ENCODE data around the gene DHCR24.
A peak's percentile ranks its signal among the peaks of the same experiment; 100 is the strongest.

DHCR24 gene

GRCh38 chr1:54864460-54865208 is 22.4 kb downstream of the DHCR24 start:
- DNase-seq = no peak

- no peak for DNase-seq
These were observed 23.7 kb downstream of the DHCR24 start for GRCh38 chr1:54863267-54863665.

DNA sequence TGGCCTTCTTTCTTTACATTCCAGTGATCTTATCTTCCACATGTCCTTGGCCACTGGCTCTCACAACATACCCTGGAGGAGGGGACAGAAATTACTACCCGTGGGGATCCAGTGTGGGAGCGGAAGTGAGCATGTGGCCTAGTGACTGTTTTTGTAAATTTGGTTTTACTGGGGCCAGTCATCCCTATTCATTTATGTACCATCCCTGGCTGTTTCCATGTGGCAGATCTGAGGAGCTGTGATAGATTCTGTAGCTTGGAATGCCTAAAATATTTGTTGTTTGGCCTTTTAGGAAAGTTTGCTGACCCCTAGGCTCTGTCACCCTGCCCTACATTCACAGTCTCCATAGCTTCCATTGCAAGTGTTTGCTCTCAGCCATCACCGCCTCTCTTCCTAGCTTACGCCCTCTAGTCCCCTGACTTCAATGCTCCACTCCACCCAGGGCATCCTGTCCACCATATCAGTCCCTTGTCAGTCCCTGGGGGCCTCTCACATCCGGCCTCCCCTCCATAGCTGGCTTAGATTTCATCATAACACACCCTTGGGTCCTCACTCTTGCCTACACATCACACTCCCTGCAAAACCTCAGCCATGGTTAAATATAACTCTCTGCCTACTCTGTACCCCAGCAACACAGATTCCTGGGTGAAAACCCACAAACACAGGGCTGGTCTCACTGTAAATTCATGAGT is 25.8 kb downstream of the DHCR24 start:
- no peak for DNase-seq

DNA sequence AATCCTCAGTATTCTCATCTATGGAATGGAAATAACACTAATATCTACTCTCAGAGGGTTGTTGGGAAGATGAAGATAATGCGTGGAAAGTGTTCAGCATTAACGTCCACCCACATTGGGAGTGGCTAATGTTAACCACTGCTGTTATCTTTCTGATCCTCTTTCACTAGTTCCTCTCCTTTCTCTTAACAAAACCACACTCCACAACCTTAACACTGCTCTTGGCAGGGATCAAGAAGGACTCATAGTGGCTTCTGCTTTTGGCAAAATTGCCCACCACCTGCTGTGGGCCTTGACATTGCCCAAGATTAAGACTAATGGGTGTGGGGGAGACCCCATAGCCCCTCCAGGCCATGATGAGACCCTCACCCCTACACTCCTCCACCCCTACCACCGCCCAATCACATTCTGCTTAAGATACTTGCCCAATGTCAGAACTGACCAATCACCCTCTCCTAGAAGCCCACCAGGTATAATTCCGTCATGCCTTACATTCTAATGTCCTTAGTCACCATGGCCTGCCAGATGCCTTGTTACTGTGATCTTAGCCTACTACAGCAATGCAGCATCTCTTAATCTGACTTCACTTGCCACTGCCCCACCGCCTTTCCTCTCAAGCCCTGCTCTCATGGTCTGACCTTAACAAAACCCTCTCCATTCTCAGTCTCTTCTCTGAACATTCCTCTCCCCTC is 27.1 kb downstream of the DHCR24 start:
- DNase-seq = no peak

- no peak for DNase-seq
These were observed 29.0 kb downstream of the DHCR24 start for GRCh38 chr1:54857746-54858561.

DNA sequence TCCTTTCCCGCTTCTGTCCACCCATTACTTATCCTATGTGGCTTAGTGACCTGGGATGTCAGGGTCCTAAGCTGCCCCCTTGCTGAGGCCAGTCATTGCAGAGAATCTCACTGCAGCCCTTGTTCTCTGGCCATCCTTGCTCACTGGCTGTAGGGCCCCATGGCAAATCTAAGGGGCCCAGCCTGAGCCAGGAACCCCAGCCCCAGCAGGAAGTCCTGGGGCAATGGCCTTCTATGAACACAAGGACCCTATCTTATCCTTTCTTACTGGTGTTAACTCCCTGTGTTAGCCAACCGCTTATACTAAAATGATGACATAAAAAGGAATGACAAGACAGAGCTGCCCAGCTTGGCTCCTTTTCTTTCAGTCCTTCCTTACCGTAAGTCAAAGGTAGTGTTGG is 29.9 kb downstream of the DHCR24 start:
- DNase-seq = no peak

DNA sequence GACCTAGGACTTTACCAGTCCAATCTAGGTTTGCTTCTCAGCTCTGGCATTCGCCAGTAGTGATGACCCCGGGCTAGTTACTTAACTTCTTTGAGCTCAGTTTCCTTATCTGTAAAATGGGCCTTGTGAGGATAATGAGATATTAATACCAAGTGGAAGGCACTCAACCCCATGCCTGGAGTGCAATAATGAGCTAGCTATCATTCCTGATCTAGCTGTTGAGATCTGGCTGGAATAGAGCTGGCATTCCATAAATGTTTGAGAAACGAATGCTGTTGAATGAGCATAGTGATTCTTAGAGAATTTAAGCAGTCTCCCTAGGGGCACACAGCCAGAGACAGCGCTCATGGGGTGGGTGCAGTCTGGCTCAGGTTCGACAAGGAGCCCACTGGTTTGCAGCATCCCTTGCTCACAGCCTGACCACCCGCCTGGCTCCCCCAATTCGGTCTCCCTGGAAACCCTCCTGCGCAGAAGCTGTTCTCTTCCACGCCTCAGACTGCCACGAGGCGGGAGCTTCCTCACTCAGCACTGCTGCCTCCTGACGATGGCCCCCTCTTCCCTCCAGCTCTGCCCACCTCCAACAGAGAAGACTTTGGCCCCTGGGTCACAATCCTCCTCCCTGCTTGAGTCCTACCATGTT is 32.5 kb downstream of the DHCR24 start:
- no peak for DNase-seq

DNA sequence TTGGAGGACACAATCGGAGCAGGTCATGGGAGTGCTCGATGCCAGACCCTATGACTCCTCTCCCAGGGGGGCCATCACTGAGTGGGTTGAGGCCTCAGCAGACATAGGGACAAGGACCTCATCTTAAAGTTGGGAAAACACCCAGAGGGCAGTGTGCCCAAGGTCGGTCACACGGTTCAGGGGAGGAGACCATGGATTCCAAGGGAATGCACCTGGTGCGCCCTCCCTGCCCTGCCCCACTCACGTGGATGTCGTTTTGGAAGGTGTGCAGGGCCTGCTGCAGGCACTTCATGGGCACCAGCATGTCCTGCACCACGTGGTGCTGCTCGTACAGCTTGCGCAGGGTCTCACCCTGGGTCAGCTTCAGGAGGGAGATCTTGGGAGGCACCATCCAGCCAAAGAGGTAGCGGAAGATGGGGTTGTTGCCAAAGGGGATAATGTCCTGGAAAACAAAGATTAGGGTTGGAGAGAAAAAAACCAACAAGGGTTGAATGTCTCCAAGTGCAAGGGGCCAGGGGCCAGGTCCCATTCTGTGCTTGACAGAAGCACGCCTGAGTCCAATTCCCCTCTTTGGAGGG is 33.1 kb downstream of the DHCR24 start:
- no peak for DNase-seq

GRCh38 chr1:54853096-54853792 is 33.8 kb downstream of the DHCR24 start:
- no peak for DNase-seq

- DNase-seq = no peak
These were observed 35.0 kb downstream of the DHCR24 start for GRCh38 chr1:54851936-54852524.

GRCh38 chr1:54851406-54851805 is 35.6 kb downstream of the DHCR24 start:
- no peak for DNase-seq

DNA sequence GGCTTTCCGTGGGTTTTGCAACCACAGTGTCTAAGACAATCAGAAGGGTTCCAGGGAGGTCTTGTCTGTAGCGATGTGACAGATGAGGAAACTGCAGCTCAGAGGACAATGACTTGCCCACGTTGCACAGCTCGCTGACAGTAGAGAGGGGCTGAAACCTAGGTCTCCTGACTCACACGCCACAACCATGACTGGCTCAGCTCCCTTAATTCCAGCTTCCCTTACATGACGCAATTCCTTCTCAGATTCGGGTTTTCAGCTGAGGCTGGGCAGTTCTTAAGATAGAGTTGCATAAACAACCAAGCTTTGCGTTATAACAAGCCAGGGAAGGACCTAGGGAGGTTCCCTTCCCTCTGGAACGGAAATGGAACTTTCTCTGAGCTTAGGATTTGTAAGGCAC is 36.3 kb downstream of the DHCR24 start:
- no peak for DNase-seq

- DNase-seq = no peak
These were observed 36.8 kb downstream of the DHCR24 start for GRCh38 chr1:54850069-54850730.

- DNase-seq = no peak
These were observed 37.6 kb downstream of the DHCR24 start for GRCh38 chr1:54849219-54850068.

- DNase-seq = peak; percentile 16
These were observed 38.7 kb downstream of the DHCR24 start for GRCh38 chr1:54848134-54848948.

GRCh38 chr1:54846716-54847284 is 40.2 kb downstream of the DHCR24 start:
- DNase-seq = no peak

- no peak for DNase-seq
These were observed 40.7 kb downstream of the DHCR24 start for GRCh38 chr1:54846301-54846700.

DNA sequence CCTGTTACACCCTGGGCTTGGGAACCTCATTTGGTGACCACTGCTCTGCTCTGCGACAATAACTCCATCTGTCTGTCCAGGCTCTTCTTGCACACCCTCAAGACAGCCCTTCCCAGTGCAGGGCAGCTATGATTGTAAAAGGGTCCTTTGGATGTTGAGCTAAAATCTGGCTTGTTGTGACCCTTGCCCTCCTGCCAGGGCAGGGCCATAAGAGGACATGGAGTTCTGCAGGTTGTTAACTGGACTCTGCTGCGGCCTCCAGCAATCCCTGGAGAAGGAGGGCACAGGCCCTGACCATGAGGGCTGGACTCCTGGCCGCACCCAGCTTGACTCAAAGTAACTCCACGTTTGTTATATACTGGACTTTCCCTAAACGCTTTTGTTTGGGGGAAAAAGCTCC is 41.2 kb downstream of the DHCR24 start:
- DNase-seq = no peak

All from NCI-H82 (cell line).